GM12878 (cell line): Measurements from ENCODE around the gene LRP1B. TPM values are rescaled to one million over a fixed set of nuclear protein-coding genes. Genes with fewer than 3 reads are reported as not detected.

ENCODE experiments used
- ATAC-seq: fragments of 200-7000 bp; cut with Tn5 transposase; 3 replicates; pipeline ENCODE4 v1.9.1; 2020; ENCODE audit warnings: mild to moderate bottlenecking, moderate library complexity
- BruUV-seq: library from RNA; stranded (reverse); fragments of 400-500 nt; replicated peaks from 2 replicates; lab custom pipeline; 2021; lab: Mats Ljungman, UMichigan
- CTCF ChIA-PET: fragments of 300-600 bp; sonication (Branson Sonifier 250); formaldehyde crosslinking; extraction: SDS; loops from one replicate; lab custom pipeline; 2021; ENCODE audit warnings: inconsistent platforms; lab: Yijun Ruan, JAX
- POLR2A ChIA-PET: fragments of 350-600 bp; formaldehyde crosslinking; extraction: SDS; loops from one replicate; lab custom pipeline; 2021; ENCODE audit warnings: inconsistent platforms; lab: Charles Lee
- RAD21 ChIA-PET: fragments of 300-600 bp; sonication (Branson Sonifier 250); formaldehyde crosslinking; loops from one replicate; lab custom pipeline; 2023; ENCODE audit warnings: antibody characterized with exemption; ENCODE audit not compliant: unreplicated experiment; lab: Charles Lee
- SMC1A ChIA-PET: fragments of 300-600 bp; sonication (Branson Sonifier 250); formaldehyde crosslinking; loops from one replicate; lab custom pipeline; 2023; ENCODE audit not compliant: unreplicated experiment, uncharacterized antibody; lab: Charles Lee
- DNase-seq: peaks from one replicate; pipeline ENCODE4 v3.0.0-alpha.2; 2011; ENCODE audit warnings: low read depth, low spot score
- FAIRE-seq: peaks from 3 replicates; lab custom pipeline; 2011; peaks lifted over from hg19 to GRCh38; lab: Jason Lieb, UNC
- H2AFZ ChIP-seq: 2 replicates; pipeline ENCODE4 v1.6.0; 2011; ENCODE audit warnings: low read depth, low read length, control low read depth; ENCODE audit not compliant: control insufficient read depth
- H3K27ac ChIP-seq: 2 replicates; pipeline ENCODE4 v1.5.1; 2011; ENCODE audit warnings: control low read depth; ENCODE audit not compliant: control insufficient read depth, insufficient read depth
- H3K27me3 ChIP-seq, 2 experiments: replicated peaks in 1 of 2; 2 replicates each; pipeline versions ENCODE4 v1.6.0 to v1.6.1; 2011; ENCODE audit warnings: low read length in 1 of 2; ENCODE audit not compliant: control insufficient read depth in 2 of 2, insufficient read depth in 2 of 2
- H3K36me3 ChIP-seq, 2 experiments: 2 replicates each; pipeline ENCODE4 v1.5.1; 2011; ENCODE audit warnings: low read length in 1 of 2; ENCODE audit not compliant: control insufficient read depth in 2 of 2, insufficient read depth in 2 of 2
- H3K4me1 ChIP-seq: 2 replicates; pipeline ENCODE4 v1.6.1; 2011; ENCODE audit warnings: mild to moderate bottlenecking, low read length, moderate library complexity, mixed read lengths; ENCODE audit not compliant: control insufficient read depth, insufficient read depth
- H3K4me2 ChIP-seq: 2 replicates; pipeline ENCODE4 v1.6.0; 2011; ENCODE audit warnings: control low read depth; ENCODE audit not compliant: control insufficient read depth, insufficient read depth
- H3K4me3 ChIP-seq: fragments of 200-600 bp; sonication (generic); 2 replicates; pipeline ENCODE4 v1.5.1; 2016
- H3K79me2 ChIP-seq: 2 replicates; pipeline ENCODE4 v1.6.0; 2011; ENCODE audit warnings: low read length; ENCODE audit not compliant: control insufficient read depth, insufficient read depth
- H3K9ac ChIP-seq: 2 replicates; pipeline ENCODE4 v1.8.0; 2011; ENCODE audit warnings: low read length, control low read depth, mixed read lengths; ENCODE audit not compliant: control insufficient read depth, insufficient read depth
- H3K9me3 ChIP-seq: replicated peaks from 3 replicates; pipeline ENCODE4 v1.5.1; 2011; ENCODE audit warnings: mild to moderate bottlenecking, low read length; ENCODE audit not compliant: control insufficient read depth, insufficient read depth
- H4K20me1 ChIP-seq: 2 replicates; pipeline ENCODE4 v1.6.0; 2011; ENCODE audit not compliant: control insufficient read depth, insufficient read depth
- BHLHE40 ChIP-seq, 2 experiments: fragments of 450-650 bp in 1 of 2; IDR thresholded peaks; 2 replicates each; pipeline ENCODE4 v1.6.1; 2011 to 2017; ENCODE audit warnings: low read depth in 2 of 2, borderline replicate concordance in 1 of 2, improper control_type of control experiment in 1 of 2, low read length in 1 of 2, mild to moderate bottlenecking in 1 of 2
- EP300 ChIP-seq, 2 experiments: fragments of 150-350 bp in 1 of 2; IDR thresholded peaks; 2 replicates each; pipeline ENCODE4 v1.6.1; 2011 to 2012; ENCODE audit warnings: low read depth in 2 of 2, low read length in 2 of 2, borderline replicate concordance in 1 of 2, improper control_type of control experiment in 1 of 2, inconsistent platforms in 1 of 2; ENCODE audit not compliant: control insufficient read depth in 1 of 2
- HCFC1 ChIP-seq: fragments of 150-350 bp; IDR thresholded peaks from 2 replicates; pipeline ENCODE4 v1.6.1; 2014; ENCODE audit warnings: low read length
- HDAC2 ChIP-seq: fragments of 200-600 bp; sonication (generic); IDR thresholded peaks from 2 replicates; pipeline ENCODE4 v1.6.1; 2017
- NBN ChIP-seq: fragments of 450-650 bp; IDR thresholded peaks from 2 replicates; pipeline ENCODE4 v1.6.1; 2016
- NR2C2 ChIP-seq: IDR thresholded peaks from 2 replicates; pipeline ENCODE4 v1.6.1; 2011; ENCODE audit warnings: borderline replicate concordance, low read depth; ENCODE audit not compliant: control insufficient read depth, insufficient read length
- POLR2A ChIP-seq: IDR thresholded peaks from 2 replicates; pipeline ENCODE4 v1.6.1; 2011; ENCODE audit warnings: low read depth, mild to moderate bottlenecking, low read length
- RCOR1 ChIP-seq: conservative IDR thresholded peaks from 2 replicates; pipeline ENCODE4 v1.6.1; 2012; ENCODE audit warnings: low read depth, low read length, improper control_type of control experiment
- SMAD1 ChIP-seq: fragments of 450-650 bp; IDR thresholded peaks from 2 replicates; pipeline ENCODE4 v1.6.1; 2018; ENCODE audit warnings: mild to moderate bottlenecking, low read depth; ENCODE audit not compliant: partially characterized antibody
- SMC3 ChIP-seq: IDR thresholded peaks from 2 replicates; pipeline ENCODE4 v1.6.1; 2011; ENCODE audit warnings: low read length, improper control_type of control experiment, borderline replicate concordance
- WGBS: methylation state at CpG from one replicate; pipeline ENCODE4 v1.1.6; 2016; ENCODE audit warnings: low lambda C conversion rate; ENCODE audit not compliant: insufficient replicate concordance, insufficient coverage; ENCODE audit errors: missing lambda C conversion rate; 5-methylcytosine and 5-hydroxymethylcytosine counted together
- in situ Hi-C: fragments of 300-500 bp; cut with MboI; formaldehyde crosslinking; loops from 9 replicates; pipeline ENCODE4 v1.14.3; 2018; ENCODE audit warnings: mixed read lengths
- intact Hi-C: fragments of 100-400 bp; cut with micrococcal nuclease; formaldehyde crosslinking; loops from one replicate; pipeline ENCODE4 v1.14.2; 2022; ENCODE audit not compliant: unreplicated experiment
- polyA plus RNA-seq, 11 experiments: library from polyadenylated mRNA; depleted of rRNA in 4 of 11; unstranded in 6 of 11; stranded (reverse) in 5 of 11; fragments of >200 nt; fragmentation: Nextera tagmentation in 4 of 11; fragmentation: Illumina TruSeq in 1 of 11; extraction: Ambion mirVana in 4 of 11; extraction: Trizol in 1 of 11; gene quantifications; 1 replicate in 1 of 11; 2 replicates in 10 of 11; pipeline versions ENCODE4 v1.2.1 to v1.2.3, GENCODE V29; 2011 to 2016; ENCODE audit warnings: inconsistent platforms in 2 of 11, missing spikeins in 2 of 11, low read depth in 1 of 11
- total RNA-seq, 4 experiments: library from RNA; depleted of rRNA in 3 of 4; stranded (reverse); fragments of >200 nt in 3 of 4; fragmentation: Illumina TruSeq in 1 of 4; extraction: Trizol in 1 of 4; gene quantifications; 2 replicates each; pipeline versions ENCODE4 v1.2.1 to v1.2.3, GENCODE V29; 2013 to 2021
- TF ChIP-seq, protein P1 (sequence below): fragments of 450-650 bp; IDR thresholded peaks from 2 replicates; pipeline ENCODE4 v1.6.1; 2016; ENCODE audit warnings: mild to moderate bottlenecking
- TF ChIP-seq, protein P2 (sequence below): fragments of 450-650 bp; IDR thresholded peaks from 2 replicates; pipeline ENCODE4 v1.6.1; 2018; ENCODE audit warnings: mild to moderate bottlenecking, low read depth, moderate library complexity; ENCODE audit not compliant: partially characterized antibody

The LRP1B gene
- total and polyA plus RNA-seq, 10 of the 15 experiments (the other 5 are each of a cell fraction or from before 2014, with no cell fraction given), result under 0.01 to 0.06 (median 0.03) TPM; not detected in 5

DNA sequence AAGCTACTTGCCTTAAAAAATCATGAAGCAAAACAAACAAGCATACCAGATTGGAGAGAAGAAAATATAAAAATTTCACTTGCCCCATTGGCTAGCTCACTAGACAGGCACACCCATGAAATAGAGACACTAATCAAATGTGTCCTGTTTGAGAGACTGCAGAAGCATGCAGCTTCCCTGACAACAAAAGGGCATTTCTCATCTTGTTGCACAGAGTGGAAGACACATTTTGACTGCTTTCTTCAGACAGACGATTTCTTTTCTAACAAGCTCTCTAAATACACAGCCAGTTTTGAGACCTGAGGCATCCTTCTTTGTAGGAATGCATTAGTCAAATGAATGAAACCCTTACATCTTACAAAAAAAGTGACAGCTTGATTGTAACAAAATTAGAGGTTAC is 1792.0 kb downstream of the LRP1B start:
- ATAC-seq (no peak), FAIRE-seq (no peak), DNase-seq (no peak)
- H3K4me3 ChIP-seq, result no peak overlapping the region
- TF ChIP-seq NR2C2, result no peak
- TF ChIP-seq POLR2A, result no peak
- no peak for TF ChIP-seq RCOR1
- TF ChIP-seq, protein P1, sequence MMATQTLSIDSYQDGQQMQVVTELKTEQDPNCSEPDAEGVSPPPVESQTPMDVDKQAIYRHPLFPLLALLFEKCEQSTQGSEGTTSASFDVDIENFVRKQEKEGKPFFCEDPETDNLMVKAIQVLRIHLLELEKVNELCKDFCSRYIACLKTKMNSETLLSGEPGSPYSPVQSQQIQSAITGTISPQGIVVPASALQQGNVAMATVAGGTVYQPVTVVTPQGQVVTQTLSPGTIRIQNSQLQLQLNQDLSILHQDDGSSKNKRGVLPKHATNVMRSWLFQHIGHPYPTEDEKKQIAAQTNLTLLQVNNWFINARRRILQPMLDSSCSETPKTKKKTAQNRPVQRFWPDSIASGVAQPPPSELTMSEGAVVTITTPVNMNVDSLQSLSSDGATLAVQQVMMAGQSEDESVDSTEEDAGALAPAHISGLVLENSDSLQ, result no peak
- TF ChIP-seq EP300 (IDR thresholded peaks at IDR 0.05; ENCODE audit: borderline replicate concordance in 1 of 2, control insufficient read depth in 1 of 2, low read depth in 2 of 2, low read length in 2 of 2), result no peak
- TF ChIP-seq SMC3, result no peak
- TF ChIP-seq BHLHE40 (IDR thresholded peaks at IDR 0.05; ENCODE audit: borderline replicate concordance in 1 of 2, low read depth in 2 of 2, low read length in 1 of 2), result no peak
- TF ChIP-seq HCFC1, result no peak
- no peak for TF ChIP-seq HDAC2
- TF ChIP-seq, protein P2, sequence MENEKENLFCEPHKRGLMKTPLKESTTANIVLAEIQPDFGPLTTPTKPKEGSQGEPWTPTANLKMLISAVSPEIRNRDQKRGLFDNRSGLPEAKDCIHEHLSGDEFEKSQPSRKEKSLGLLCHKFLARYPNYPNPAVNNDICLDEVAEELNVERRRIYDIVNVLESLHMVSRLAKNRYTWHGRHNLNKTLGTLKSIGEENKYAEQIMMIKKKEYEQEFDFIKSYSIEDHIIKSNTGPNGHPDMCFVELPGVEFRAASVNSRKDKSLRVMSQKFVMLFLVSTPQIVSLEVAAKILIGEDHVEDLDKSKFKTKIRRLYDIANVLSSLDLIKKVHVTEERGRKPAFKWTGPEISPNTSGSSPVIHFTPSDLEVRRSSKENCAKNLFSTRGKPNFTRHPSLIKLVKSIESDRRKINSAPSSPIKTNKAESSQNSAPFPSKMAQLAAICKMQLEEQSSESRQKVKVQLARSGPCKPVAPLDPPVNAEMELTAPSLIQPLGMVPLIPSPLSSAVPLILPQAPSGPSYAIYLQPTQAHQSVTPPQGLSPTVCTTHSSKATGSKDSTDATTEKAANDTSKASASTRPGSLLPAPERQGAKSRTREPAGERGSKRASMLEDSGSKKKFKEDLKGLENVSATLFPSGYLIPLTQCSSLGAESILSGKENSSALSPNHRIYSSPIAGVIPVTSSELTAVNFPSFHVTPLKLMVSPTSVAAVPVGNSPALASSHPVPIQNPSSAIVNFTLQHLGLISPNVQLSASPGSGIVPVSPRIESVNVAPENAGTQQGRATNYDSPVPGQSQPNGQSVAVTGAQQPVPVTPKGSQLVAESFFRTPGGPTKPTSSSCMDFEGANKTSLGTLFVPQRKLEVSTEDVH, result no peak
- TF ChIP-seq SMAD1, result no peak
- no peak for TF ChIP-seq NBN
- no peaks in the 10 kb centered on the region for H3K4me1 ChIP-seq
- no peak overlapping the region for H2AFZ ChIP-seq
- no TSS peak for BruUV-seq
- no peaks in the 10 kb centered on the region for H3K36me3 ChIP-seq
- 0% methylated on average over 1 of the region's 1 CpG for WGBS
- no peaks in the 10 kb centered on the region for H4K20me1 ChIP-seq
- POLR2A ChIA-PET, result no interaction called here
- SMC1A ChIA-PET, result no interaction called here
- H3K27ac ChIP-seq, result no peak overlapping the region
- in situ Hi-C loops, result no loop called here
- no peaks in the 10 kb centered on the region for H3K27me3 ChIP-seq
- RAD21 ChIA-PET, result no interaction called here
- intact Hi-C loops, result no loop called here
- no peak overlapping the region for H3K4me2 ChIP-seq
- H3K79me2 ChIP-seq, result no peaks in the 10 kb centered on the region
- no peak overlapping the region for H3K9ac ChIP-seq
- CTCF ChIA-PET, result no interaction called here
- no peaks in the 10 kb centered on the region for H3K9me3 ChIP-seq
